HG02588 (cell line): ENCODE measurements around the gene PRMT7.

Experiments
- ATAC-seq: cut with Tn5 transposase; IDR thresholded peaks from one replicate; pipeline ENCODE4 v1.9.1; 2021; ENCODE audit warnings: mild to moderate bottlenecking, moderate library complexity; ENCODE audit not compliant: unreplicated experiment

Gene PRMT7

DNA sequence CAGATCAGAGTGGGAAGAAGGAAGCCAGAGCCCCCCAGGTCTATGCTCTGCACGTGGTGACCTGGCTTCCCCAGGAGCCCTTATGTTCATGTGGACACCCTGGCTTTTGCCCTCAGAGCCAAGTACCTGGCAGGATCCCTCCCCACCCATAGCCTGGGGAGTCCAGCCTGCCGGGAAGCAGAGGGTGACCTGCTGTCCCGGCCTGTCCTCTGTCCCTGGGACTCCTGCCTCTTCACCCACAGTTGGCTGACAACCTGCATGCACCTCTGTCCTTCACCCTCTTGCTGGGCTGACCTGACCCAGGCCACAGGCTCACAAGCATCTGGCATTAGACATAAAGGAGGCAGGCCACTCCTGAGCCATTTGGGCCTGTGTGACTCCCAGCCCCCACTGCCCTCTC is 77.3 kb downstream of the PRMT7 start:
- ATAC-seq, result no peak

DNA sequence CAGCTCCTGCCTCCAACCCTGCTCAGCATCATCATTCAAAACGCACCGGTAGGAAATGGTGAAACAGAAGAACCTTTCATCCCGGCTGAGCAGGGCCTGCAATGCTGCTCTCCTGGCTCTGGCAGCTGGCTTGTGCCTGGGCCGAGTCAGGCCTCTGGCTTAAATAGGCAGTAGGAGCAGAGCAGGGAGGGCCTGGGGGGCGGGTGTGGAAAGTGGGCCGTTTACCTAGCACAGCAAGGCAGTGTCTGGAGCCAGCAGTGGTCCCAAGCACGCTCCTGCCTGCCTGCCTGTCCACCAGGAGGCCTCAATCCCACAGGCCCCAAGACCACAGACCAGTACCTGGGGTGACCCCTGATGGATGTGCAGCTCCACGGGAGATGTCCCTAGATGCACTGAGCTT is 78.2 kb downstream of the PRMT7 start:
- no peak for ATAC-seq

DNA sequence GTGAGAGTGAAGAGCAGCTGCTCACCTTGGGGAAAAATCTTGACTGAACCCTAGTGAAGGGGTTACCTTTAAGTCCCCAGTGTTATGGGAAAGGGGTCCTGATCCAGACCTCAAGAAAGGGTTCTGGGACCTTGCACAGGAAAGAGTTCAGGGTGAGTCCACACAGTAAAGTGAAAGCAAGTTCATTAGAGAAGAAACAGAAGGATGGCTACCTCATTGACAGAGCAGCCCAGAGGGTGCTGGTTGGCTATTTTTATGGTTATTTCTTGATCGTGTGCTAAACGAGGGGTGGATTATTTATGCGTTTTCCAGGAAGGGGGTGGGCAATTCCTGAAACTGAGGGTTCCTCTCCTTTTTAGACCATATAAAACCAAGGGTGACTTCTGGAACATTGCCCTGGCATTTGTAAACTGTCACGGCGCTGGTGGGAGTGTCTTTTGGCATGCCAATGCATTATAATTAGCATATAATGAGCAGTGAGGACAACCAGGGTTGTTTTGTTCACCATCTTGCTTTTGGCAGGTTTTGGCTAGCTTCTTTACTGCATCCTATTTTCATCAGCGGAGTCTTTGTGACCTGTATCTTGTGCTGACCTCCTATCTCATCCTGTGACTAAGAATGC is 79.0 kb downstream of the PRMT7 start:
- ATAC-seq, result no peak

DNA sequence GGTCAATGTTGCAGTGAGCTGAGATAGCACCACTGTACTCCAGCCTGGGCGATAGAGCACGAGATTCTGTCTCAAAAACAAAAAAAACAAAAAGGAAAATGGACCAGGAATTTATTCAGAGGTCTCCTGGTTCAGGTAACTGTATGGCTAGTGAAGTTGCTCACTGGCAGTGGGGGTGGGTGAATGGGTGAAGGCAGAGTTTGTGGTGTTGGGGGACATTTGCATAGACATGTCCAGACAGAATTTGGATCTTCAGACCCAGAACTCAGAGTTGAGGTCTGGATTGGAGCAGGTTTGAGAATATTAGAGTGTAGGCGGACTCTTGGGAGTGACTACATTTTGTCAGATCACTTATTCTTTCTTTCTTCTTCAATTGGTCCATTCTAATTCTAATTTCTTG is 82.5 kb downstream of the PRMT7 start:
- ATAC-seq, result no peak

DNA sequence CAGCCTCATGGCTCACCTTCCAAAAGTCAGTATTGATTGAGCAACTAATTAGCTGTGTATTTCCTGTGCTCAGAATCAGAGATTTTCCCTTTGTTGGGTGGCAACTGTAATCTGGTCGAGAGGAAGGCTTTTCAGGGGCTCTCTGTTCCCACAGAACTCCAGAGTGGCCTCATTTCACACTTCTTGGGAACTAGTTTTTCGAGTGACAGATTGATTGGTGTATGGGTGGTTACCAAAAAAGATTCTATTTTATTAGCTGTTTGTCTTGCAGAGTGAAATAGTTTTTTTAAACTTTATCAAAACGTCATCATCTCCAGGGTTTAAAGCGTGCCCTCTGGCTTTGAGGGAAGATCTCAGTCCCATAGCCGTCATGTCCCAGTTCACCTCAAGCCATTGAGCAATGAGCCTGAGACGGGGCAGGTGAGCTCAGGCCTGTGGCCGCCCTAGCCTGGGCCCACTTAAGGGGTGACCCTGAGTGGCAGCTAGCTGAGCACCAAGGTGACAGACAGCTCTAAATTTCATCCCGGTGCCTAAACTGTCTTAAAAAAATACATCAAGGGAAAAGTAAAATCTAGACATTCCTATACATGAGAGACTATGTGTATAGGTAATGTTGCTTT is 84.5 kb downstream of the PRMT7 start:
- no peak for ATAC-seq

DNA sequence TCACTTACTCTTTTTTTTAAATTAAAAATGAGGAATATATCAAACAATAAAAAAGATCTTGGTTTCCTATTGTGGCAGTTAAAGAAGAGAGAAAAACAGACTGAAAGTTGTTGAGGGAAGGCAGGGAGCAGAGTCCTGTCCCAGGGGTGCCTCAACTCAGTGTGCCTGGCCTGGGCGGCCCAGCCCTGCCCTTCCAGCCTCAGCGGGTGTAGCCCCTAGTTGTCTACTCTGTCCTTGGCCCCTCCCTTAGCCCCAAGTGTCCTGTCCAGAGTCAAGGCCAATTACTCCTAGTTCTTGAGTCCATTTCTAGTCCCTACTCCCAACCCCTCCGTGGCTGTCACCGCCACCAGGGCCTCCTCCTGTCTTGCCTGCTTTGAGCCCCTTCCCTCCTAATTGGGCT is 85.0 kb downstream of the PRMT7 start:
- ATAC-seq, result no peak

DNA sequence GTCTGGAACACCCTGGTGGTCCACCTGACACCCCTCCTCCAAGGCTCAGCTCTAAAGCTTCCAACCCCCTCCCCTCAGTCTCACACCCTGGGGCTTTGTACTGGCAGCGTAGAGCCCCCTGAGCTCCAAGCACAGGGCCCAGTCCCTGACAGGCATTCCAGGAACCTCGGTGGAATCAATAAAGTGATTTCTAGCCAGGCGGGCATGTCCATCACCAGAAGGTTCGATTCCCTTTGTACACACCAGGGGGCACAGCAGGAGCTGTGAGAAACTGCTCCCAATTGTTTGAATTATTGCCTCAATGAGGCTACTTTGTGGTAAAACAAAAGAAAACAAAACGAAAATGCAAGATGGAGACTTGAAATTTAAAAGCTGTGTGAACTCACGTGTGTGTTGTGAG is 85.7 kb downstream of the PRMT7 start:
- ATAC-seq, result no peak

DNA sequence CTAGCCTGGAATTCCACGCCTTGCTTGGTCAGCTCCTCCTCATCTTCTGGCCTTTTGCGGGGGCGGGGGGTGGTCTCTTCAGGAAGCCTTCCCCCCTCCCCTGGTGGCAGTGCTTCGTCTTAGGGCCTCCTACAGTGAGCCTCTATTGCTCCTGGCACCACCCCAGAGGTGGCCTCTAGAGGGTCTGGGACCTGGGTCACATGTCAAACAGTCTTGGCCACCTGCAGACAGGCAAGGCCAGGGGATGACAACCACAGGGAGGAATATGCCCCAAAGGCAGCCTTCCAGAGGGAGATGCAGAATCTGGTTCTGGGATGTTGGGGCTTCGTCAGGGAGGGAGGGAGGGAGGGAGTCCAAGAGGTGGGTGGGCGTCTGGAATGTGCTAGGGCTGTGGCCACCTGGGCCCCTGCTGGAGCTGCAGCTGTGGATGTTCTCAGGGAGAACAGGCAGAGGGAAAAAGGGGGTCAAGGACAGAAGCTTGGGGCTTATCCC is 86.9 kb downstream of the PRMT7 start:
- no peak for ATAC-seq

DNA sequence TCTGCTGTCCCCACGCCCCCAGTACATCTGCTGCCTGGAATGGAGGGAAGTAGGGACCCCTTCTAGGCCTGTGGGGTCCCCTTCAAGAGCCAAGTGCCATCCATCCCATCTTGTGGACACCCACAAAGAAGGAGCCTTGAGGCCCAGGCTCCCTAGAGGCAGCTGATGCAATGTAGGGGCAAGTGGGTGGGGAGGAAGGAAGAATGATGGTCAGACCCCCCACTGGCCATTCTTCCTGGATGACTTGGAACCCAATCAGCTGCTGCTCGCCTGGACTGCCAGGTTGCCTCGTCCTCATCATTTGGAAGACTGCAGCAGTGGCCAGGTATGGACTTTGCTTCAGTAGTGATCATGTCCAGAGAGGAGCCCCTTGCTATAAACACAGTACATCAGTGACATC is 88.6 kb downstream of the PRMT7 start:
- no peak for ATAC-seq

DNA sequence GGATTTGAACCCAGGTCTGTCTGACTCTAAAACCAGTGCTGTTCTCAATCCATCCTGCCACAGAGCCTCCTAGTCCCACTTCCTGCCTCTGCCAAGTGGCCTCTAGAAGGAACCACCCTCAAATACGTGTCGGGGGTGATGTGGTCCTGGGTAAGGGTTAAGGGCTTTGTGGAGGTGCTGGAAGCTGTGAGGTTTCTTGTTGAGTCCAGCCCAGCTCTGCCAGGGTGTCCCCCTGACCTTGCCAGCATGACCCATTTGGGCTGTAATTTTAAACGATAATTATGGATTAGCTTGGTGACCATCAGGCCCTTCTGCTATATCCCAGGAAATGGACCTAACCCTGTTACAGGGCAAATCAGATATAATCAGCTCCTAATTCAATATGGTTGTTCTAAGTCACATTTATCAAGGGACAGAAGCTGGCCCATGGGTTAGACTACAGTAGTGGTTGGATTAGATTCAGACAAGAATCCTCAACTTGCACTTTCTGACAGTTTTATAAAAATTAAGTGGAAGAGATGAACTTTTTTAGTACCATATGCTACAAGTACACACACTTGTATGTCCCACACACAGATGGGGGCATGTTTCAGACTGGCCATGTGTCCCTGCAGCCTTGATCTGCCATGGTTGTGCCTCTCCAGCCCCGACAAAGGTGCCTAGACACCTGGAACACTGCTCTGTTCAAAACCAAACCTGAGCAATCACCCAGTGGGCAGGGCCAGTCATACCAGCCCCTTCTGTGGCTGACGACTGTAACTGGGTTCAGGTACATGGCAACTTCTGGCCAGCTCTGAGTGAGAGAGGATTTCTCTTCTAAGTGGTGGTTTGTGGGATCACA is 89.5 kb downstream of the PRMT7 start:
- no peak for ATAC-seq

DNA sequence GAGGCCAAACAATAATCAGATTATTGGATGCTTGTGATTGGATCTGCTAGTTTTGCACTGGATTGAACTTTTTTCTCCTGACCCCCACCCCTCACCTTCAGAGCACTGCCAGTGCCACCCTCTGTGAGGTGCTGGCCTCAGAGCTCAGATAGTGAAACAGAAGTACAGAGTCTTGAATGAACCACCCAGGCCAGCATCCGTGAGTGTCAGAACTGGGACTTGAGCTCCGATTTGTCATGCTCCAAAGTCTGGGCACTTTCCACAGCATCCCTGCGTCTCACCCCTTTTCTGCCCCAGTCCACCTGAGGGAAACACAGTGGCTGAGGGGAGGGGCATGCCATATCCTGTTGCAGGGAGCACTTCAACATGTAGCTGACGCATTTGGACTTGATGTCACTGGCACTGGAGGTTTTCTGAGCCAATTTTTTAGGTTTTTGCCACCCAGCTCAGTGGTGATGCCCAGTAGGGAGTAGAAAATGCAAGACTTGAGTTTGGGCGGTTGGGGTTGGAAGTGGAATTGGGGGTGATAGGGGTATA is 90.2 kb downstream of the PRMT7 start:
- no peak for ATAC-seq

DNA sequence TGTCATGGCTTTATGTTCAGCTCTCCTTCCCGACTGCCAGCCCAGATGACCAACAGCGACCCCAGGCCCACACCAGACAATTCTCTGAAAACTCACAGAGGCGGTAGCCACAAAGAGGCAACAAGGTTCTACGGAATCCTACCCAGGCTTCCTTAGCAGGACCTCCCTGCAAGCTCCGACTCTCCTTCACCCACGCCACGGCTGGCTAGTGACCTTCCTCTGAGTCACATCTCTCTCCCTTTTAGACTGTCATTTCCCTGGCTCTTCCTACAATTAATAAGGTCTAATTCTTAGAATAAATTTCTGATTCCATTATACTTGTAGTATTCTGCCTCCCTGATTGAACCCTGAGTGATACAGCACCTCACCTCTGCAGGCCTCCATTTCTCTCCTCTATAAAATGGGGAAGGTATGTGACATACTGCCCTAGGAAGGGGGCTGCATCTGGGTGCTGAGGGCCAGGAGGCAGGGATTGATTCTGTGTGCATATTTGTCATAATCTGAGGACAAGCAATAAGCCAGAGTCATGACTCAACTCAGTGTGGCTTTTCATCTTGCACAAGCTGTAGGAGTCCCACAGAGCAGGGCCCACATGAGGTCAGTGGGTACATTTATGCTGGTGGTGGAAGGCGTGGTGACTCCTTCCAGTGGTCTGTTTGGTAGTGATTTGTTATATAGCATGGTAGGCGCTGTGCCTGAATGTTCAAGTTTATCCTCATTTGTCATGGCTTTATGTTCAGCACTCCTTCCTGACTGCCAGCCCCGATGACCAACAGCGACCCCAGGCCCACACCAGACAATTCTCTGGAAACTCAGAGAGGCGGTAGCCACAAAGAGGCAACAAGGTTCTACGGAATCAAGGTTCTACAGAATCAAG is 91.3 kb downstream of the PRMT7 start:
- ATAC-seq, result no peak

DNA sequence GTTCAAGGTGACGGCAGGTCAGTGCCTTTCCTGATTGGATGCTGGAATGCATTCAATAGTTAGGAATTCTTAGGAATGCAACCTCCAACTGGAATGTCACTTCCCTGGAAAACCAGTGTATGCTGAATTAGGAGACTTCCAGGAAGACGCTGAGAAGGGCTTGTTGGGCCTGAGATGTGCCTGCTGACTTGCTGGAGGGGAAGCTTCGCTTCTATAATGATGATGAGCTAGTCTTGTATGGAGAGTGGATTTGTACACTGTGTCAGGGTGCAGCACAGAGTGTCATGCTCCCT is 91.9 kb downstream of the PRMT7 start:
- no peak for ATAC-seq

DNA sequence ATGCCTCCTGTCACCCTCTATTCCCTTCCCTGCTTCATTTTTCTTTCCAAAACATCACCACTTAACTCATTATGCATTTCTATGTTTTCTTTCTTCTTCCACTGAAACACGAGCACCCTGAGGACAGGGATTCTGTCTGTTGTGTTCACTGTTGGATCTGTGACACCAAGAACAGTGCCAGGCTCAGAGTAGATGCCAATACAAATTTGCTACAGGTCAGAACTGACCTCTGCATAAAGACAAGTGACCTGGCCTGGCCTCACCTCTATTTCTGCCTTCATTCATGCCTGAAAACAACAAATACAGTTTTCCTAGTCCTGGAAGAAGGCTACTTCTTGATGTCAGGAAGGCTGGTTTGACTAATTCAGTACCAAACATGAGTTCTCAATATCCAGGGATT is 92.4 kb downstream of the PRMT7 start:
- ATAC-seq, result no peak

DNA sequence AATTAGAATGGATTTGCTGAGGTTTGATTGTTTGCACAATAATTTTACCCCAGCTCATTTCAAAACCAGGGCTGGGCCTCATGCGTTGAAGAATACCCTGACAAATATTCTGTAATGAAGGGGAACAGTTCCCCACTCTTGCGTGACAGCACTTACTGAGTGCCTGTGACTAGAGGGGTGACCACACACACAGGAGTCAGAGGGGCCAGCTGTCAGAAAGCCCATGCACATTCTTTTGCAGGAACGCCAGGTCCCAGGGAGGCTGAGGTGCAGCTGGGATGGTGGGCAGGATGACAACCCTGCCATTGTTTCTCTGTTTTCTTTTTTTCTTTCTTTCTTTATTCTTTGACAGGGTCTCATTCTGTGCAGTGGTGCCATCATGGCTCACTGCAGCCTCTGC is 92.9 kb downstream of the PRMT7 start:
- no peak for ATAC-seq

DNA sequence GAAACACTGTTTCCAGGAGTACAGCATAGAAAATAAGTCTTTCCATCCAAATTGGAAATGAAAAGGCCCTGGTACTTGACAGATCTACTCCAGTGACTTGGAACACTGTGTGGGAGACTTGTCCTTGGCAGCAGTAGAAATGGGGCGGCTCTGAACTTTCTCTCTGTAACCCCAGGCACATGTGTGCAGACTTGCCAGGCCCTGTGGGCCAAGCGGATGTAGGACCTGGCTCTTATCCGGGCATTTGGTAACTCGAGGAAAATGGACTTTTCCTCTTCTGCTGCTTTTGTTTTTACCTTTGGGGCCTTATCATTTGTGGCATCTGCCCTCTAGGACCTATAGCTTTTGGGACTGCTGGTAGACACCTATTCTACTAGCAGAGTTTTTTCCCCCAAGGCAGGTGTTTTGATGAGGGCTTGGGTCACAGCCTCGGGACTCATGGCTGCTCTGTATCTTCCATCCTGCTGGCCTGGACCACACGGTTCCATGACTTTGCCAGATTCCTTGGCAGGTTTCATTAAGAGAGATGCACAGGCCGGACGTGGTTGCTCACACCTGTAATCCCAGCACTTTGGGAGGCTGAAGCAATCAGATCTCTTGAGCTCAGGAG is 94.0 kb downstream of the PRMT7 start:
- no peak for ATAC-seq

DNA sequence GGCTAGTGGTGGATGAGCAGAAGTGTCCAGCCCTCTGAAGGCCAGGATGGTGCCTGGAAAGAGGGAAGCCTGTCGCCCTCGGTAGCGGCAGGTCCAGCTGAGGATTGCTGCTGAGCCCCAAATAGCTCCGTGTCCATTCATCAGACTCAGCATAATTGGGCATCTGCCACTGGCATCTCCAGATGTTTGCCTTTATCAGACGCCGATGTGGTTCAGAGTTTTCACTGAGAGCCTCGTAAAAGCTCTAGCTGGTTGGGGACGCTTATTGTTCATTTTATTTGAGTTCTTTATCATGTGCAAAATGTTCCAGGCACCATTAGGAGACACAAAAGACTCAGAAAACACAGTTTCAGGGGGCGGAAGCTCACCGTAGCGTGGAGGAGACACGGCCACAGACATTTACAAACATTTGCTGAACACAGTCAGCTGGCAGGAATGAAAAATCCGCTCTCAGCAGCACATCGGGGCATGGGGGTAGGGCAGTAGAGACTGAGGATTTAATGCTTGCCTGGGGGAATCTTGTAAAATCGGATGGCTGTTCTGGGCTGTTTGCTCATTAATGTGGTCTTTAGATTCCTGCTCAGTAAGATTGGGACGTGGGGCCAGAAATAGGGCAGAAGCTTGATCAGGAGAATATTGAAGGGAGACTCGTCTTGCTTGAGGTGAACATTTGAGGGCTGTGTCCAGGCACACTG is 95.8 kb downstream of the PRMT7 start:
- no peak for ATAC-seq
